HG03103 (cell line): Measurements from ENCODE around the gene AGTRAP.

Source experiments
- ATAC-seq: cut with Tn5 transposase; IDR thresholded peaks from one replicate; pipeline ENCODE4 v1.9.1; 2021; ENCODE audit warnings: low read depth; ENCODE audit not compliant: unreplicated experiment

The AGTRAP gene, protein sequence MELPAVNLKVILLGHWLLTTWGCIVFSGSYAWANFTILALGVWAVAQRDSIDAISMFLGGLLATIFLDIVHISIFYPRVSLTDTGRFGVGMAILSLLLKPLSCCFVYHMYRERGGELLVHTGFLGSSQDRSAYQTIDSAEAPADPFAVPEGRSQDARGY

DNA sequence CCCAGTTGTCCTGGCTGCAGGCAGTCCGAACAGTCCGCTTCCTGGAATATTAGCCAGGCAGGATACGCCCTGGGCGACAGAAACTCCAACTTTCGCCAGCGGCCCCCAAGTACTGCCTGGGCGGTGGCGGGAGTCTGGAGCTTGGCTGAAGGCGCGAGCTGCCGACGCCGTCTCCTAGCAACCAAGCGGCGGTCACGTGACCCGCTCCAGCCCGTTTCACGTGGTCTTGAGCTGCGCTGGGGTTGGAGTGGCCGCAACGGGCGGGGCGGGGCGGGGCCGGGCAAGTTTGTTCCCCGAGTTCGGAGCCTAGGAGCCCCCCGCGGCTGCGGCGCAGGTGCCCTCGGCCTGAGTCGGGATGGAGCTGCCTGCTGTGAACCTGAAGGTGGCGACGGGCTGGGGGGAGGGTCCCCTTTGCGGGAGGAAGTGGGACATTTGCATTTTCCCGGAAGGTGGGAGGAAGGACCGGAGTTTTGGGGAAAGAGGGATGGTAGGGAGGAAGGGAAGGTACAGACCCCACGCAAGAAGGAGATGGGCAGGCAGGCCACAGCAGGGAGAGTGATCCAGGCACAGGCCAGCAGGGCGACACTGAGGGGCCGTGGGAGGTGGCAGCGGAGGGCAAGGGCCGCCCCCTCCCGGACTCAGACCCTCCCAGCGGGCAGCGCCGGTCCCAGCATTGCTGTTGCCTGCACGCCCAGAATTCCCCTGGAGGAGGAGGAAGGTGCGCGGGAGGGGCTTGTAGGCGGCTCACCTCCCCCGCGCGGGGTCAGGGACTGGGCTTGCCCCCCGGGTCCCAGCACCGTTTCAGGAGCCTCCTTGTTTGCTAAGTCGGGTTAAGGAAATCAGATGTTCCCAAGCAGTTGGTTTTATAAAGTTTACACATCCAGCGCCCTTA is at the start of gene AGTRAP:
AGTRAP (plus strand) TSS at position 283 of the 892 bp plus-strand sequence; CDS start at position 356, 73 bp downstream.
- ATAC-seq, result peak; percentile 61

DNA sequence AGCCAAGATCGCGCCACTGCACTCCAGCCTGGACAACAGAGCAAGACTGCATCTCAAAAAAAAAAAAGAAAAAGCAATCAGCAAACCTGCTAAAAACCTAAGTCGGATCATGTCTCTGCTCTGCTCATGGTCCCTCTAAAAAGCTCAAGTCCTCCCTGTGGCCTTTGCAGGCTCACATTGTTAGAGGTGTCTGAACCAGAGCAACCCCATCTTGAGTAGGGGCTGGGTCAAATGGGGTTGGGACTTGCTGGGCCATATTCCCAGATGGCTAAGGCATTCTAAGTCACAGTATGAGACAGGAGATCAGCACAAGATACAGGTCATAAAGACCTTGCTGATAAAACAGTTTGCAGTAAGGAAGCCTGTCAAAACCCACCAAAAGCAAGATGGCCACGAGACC is 47.4 kb upstream of the AGTRAP start:
- no peak for ATAC-seq

DNA sequence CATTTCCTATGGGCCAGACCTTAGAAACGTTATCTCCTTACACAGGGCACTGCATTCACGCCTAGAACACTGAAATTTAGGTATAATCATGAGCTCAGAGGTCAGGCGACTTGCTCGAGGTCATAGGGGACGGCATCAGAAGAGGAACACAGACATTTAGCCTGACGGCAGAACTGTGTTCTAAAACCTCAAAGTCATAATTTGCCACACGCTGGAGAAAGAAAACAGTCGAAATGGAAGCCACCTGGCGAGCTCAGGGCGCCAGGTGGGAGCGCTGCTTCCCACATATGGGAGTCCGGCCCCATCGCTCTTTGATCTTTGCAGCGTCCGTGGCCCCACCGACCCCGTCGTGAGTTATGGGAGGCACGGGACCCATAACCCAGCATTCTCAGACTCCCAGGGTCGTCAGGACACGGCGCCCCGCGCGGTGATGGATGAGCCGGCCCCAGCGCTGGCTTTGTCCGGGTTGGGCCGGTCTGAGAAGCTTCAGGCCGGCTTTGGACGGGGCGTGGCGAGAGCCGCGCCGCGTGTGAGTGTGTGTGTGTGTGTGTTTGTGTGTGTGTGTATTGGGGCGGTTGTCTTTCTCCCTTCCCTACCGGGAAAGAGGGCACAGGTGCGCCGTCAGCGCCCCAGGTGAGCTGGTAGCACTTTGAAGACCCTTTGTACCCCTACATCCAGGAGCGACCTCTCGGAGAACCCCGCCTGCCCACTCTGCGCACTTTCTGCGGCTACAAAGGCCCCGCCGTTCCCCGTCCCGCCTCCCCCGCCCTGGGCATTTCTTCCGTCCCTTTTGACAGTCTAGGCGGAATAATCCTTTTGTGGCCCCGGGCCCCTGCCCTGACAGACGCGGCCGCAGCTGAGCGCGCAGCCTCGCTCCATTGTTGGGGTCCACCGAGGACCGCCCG is 45.3 kb upstream of the AGTRAP start:
- no peak for ATAC-seq

DNA sequence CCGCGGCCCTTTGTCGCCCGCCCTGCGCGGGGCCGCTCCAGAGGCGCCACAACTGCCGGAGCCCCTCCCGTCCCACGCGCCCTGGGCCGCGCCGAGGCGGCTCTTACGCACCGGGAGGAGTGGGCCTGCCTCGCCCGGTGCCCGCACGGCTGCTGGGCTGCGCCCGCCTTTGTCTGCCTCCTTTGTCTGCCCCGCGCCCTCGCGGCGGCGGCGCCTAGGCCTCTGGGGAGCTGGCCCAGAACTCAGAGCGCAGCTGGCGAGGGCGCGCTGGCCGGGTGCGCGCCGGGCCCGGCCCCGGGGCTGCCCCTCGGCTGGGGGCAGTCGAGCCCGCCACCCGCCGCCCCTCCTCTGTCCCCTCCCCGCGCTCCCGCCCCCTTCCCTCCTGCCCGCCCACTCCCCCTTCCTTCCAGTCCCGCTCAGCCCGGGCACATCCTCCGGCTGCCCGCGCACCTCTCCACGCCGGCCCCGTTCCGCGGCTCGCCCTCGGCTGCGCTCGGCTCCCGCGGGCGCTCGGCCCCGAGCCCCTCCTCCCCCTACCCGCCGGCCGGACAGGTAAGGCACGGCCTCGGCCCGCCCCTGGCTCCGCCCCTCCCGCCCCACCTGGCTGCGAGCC is 44.5 kb upstream of the AGTRAP start, which contains the start of gene DRAXIN:
DRAXIN (plus strand) TSS at position 409 of the 613 bp plus-strand sequence. CDS start 14,549 bp downstream, outside the sequence.
- ATAC-seq, result no peak

DNA sequence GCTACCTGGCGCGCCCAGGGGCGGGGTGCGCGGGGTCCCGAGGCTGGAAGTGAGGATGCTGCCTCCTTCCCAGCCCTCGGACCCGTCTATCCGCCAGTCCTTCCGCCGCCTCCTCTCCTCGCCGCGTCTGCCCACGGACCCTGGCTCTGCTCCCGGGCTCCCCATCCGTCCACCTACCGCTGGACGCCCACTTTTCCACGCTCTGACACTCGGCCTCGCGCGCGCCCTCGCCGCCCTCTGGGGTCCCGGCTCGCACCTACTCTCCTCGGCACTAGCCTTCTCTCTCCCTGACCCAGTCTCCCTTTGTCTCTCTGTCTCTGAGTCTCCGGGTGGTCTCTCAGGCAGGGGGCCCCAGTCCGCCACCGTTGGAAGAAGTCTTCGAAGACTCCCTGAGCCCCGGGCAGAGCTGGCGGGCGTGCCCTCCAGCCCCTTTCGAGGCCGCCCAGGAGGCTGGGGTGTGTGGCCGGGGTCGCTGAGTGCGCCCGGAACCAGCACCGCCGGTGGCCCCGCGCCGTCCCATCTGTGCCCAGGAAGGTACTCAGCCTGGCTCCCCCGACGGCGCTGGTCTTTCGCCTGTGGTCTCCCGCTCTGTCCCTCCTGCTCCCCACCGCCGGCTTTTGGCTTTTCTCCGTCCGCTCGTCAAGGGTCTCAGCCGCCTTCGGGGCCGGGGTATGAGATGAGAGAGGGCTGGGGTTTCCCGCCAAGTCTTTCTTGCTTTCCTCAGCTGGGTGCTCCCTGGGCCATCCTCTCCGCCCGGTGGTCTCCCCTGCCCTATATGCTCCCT is 43.8 kb upstream of the AGTRAP start:
- no peak for ATAC-seq

DNA sequence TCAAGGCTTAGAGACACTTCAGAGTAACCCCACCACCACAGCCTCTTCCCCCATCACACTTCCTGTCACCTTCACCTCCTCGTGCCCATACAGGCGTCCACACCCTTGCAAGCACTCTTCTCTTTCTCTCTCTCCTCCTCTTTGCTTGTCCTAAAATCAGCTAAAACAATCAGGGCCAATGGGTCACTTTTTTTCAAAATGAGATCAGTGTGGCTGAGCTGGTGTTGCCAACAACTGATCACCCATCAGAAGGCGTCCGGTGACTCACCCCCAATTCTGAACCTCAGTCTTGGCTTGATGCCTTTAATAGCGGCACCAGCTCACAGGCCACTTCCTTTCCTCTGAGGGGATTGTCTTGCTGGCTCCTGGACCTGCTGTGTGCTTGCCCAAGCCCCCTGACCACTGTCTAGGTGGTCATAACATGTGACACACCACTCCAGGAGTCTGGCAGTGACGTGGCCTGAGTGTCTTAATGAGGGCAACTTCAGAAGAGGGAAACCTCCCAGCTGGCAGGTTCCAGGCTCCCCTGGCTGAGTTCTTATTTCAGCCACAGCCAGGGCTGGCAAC is 42.8 kb upstream of the AGTRAP start:
- ATAC-seq, result no peak

DNA sequence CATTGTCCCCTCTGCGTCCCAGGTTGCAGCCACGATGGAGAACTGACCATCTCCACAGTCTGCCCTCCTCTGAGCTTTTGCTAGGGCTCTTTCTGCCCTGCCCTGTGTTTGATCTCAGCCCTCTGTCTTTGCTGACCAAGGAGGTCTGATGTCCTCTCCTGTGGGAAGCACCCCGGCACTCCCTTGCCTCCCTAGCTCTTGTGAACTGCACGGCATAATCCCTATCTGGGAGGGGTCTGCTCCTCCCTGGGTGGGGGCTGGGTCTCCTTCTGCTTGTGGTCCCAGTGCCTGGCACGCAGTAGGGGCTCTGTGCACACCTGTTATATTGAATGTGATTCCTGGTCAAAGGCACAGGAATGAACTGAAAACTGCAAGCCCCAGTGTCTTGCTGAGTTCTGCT is 42.0 kb upstream of the AGTRAP start:
- no peak for ATAC-seq

DNA sequence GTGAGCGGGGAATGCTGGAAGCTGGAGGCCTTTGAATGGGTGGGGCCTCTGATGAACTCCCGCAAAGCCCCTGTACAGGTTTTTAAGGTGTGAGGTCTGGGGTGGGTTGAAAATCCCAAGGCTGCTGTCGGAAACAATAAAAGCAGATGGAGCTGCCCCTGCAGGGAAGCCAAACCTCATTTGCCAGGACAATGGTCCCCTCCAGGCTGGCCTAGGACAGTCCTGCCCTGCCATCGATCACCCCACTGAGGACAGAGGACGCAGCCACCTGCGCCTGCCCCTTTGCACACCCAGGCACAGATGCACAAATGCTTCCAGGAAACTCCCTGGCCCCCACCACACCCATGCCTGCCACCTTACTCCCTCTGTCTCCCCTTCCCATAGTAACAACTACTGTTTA is 40.1 kb upstream of the AGTRAP start:
- ATAC-seq, result no peak

DNA sequence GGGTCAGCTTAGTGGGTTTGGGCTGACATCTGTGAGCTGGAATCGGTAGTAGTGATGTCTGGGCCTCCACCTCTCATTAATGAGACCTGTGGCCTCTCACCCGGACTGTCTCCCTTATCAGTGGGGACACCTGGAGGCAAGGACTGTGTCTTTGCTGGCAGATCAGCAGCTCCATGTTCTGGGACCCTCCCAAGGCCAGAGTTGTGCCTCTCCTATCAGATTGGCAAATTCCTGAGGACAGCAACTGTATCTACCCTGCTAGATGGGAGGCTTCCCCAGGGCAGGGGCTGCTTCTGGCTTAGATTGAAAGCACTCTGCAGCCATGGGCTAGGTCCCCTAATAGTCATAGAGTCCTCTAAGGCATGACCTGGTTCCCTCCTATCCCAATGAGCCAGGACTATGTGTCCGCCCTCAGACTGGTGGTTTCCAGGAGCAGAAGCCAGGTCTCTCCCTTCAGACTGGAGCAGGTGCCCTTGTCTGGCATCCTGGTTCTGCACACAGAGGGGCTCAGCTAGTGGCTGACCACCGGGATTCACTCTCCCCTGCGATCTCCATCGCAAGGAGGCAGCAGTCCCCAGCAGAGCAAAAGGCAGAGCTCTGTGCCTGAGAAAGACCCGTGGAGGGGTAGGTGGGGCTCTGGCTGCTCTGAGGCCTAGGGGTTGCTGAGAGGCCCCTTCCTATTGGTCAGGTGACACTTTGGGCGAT is 38.6 kb upstream of the AGTRAP start:
- no peak for ATAC-seq

DNA sequence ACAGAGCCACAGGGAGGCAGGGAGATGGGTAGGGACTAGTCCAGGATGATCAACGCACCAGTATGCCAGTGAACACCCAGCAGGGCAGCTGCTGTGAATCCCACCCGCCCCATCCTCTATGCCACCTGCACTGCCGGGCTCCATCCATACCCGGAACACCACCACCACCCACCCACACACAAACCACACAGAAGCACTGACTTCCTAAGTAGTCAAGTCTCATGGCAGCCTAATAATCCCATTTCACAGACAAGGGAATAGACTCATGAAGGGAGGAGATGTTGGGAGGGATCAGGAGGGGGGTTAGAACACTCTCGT is 38.1 kb upstream of the AGTRAP start:
- ATAC-seq, result no peak

DNA sequence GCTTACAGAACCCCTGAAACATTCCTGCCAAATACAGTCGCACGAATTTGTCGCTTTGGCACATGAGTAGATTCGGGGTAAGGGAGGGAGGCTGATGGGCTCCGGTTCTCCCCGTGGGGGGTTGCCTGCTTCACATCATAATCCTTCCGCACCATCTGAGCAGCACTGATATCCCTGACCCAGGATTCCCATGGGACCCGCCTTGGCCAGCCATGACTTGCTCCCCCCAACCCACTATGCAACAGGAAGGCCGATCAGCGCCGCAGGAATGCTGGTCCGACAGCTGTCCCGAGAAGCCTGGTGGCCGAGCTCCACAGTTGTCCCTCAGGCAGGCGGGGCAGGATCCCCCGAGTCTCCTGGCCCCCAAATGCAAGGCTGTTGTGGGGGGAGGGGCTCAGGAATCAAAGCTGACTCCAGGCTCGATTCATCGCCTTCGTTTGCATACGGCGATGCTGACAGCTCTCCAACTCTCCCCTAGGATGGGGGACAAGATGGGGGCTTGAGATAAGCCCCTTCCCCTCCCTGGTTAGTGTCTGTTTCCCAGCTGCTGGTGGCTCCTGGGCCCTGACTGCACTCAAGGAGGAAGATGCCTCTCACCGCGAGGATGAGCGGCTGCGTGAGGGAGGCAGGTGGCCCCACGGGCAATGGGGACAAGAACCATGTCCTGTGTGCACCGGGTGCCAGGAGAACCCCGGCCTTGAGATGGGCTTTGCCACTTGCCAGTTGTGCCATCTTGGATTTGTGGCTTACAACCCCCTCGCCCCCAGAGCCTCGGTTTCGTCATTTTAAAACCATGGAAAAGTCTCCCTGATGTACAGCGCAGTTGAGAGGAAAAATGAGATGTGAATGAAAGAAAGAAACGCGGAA is 35.1 kb upstream of the AGTRAP start:
- no peak for ATAC-seq

DNA sequence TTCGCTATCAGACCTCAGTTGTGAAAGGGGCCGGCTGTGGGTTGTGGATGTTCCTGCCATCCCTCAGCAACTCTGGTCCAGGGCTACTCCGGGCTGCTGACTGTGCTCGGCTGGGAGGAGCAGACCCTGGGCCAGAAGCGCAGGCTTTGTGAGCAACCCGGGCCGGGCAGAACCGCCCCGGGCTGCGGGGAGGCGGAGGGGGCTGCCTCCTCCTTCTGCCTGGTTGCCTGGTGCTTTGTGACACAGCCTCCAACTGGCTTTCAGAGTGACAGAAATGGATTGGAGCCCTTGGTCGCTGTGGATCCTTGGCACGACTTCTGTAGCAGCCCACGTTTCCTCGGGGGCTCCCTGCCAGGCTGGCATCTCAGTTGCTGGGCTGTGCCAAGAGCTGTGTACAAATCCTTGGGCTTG is 34.4 kb upstream of the AGTRAP start:
- ATAC-seq, result no peak

DNA sequence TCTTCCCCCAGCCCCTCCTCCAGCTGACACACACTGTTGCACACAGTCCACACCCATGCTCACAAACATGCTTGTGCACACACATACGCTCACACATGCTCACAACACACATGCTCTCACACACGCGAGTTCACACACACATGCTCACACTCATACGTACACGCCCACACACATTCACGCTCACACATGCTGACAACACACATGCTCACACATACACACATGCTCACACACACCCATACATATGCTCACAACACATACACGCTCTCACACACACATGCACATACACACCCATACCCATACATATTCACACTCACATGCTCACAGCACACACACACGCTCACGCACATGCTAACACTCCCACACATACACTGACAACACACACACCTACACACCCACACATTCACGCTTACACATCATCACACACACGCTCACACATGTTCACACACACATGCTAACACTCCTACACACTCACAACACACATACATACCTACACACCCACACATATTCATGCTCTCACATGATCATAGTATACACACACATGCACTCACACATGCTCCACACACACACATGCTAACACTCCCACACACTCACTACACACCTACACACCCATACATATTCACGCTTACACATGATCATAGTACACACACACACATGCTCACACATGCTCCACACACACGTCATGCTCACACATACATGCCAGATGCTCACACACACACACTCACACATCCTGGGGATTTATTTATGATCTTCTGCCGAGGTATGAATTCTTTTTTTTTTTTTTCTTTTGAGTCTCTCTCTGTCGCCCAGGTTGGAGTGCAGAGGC is 33.7 kb upstream of the AGTRAP start:
- ATAC-seq, result no peak

DNA sequence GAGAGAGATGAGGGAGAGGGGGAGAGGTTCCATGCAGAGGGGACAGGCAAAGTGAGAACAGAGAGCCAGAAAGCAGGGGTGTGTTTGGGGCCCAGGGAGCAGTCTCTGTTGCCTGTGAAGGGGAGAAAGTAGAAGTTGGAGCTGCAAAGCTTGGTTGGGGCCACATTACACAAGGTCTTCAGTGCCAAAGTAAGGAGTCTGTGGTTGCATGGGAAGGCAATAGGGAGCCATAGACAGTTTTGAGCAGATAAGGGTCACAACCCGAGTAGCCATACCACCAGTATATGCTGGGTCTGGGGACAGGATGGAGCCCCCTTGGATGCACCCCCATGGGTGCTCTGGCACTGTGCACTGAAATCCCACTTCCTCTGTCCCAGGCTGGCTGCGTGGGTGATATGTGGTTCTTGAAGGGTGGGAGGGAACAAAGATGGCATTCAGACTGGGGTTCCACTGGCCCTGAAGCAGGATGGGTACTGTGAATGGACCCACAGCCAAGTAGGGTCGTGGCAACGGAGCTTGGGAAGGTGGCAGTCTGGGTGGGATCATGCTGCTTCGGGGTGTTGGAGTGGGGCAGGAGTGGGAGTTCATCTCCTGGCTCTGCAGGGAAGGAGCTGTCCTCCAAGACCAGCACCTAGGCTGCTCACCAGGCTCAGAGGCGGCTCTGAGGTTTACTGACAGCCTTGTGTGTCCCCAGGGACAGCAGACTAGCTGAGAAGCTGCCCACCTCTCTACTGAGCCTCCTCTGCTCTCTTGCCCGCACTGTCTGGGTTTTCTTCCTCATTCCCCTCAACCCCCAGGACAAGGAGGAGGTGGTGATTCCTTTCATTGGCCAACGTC is 32.4 kb upstream of the AGTRAP start:
- no peak for ATAC-seq

DNA sequence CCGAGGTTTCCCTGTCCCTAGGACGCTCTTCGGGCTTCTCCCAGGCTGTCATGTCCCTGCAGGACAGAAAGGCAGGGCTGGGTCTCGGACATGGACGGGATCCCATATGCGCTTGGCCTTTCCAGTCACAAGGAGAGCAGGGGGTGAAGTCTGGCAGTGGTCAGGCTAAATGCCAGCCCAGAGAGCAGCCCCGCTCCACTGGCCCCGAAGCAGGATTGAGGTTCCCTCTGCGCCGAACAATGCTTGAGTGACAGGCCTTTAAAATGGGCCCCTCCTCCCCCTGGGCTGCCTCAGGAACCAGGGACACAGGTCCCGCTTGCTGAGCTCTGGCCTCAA is 31.8 kb upstream of the AGTRAP start:
- no peak for ATAC-seq

DNA sequence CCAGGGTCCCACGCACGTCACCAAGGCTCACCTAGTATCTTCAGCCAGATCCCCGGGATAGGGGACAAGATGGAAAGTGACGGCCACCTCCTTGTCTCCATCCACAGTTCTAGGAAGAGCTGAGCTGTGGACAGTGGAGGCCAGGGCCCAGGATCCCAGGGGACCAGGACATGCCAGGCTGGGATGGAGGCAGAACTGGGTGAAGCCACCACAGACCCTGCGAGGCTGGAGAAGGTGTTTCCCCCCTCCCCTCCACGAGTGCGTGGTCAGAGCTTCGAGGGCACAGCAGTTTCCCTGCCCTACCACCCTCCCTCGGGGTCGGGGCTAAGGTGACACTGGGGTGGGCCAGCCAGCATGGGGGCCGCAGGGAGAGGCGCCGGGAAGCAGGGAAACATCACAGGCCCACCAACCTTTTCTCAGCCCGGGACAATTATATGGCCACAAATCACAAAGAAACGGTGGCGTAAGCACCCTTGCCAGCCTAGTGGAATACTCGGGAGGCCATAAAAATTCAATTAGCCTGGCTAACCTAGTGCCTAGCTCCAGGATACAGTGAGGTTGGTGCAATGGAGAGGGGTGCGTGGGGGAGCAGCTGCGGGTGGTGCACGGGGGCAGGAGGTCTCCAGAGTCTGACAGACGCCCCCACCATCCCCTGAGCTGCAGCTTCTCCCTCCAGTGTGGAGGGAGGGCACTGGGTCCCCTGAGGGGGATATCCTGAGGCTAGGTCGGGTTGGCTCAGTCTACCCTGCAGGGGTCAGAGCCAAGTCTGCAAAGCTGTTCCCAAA is 31.1 kb upstream of the AGTRAP start:
- no peak for ATAC-seq
